Stomach (tissue), 4 donors: Measurements from ENCODE around the gene SLC22A5.

Experiments
- CTCF ChIP-seq, 7 experiments: fragments of 450-650 bp in 4 of 7; fragments of 200-600 bp in 3 of 7; sonication (generic) in 3 of 7; IDR thresholded peaks; one replicate each; pipeline ENCODE4 v1.5.1; 2016 to 2019; ENCODE audit warnings: antibody characterized with exemption in 7 of 7, control low read depth in 2 of 7, mild to moderate bottlenecking in 1 of 7
- EP300 ChIP-seq: sonication (generic); formaldehyde crosslinking; IDR thresholded peaks from one replicate; pipeline ENCODE4 v1.6.1; 2017; ENCODE audit warnings: antibody characterized with exemption
- POLR2A ChIP-seq, 4 donors: fragments of 450-650 bp; IDR thresholded peaks; one replicate each; pipeline ENCODE4 v1.6.1; 2016; ENCODE audit warnings: antibody characterized with exemption in 4 of 4, control low read depth in 2 of 4, mild to moderate bottlenecking in 1 of 4, moderate library complexity in 1 of 4
- POLR2AphosphoS5 ChIP-seq, 3 donors: sonication (generic); formaldehyde crosslinking; IDR thresholded peaks; one replicate each; pipeline ENCODE4 v1.6.1; 2016; ENCODE audit warnings: antibody characterized with exemption in 3 of 3

- TF ChIP-seq CTCF (IDR thresholded peaks at IDR 0.05) (no peak), POLR2A (IDR thresholded peaks at IDR 0.05) (no peak), EP300 (no peak), POLR2AphosphoS5 (IDR thresholded peaks at IDR 0.05) (no peak)
These were observed 38.9 kb downstream of the SLC22A5 start for GRCh38 chr5:132408456-132408855.
